Muscle layer of colon (tissue), 2 donors: ENCODE data around the gene ERGIC3.

Source experiments
- H3K27ac ChIP-seq: one replicate; pipeline ENCODE4 v1.7.0; 2013; ENCODE audit warnings: low read depth, mild to moderate bottlenecking, low read length, moderate library complexity
- H3K27me3 ChIP-seq, 2 donors: one replicate each; pipeline ENCODE4 v1.7.0; 2013; ENCODE audit warnings: low read length in 2 of 2, mild to moderate bottlenecking in 2 of 2; ENCODE audit not compliant: insufficient read depth in 2 of 2, control insufficient read depth in 1 of 2
- H3K36me3 ChIP-seq: one replicate; pipeline ENCODE4 v1.7.0; 2013; ENCODE audit warnings: mild to moderate bottlenecking, low read length; ENCODE audit not compliant: insufficient read depth
- H3K4me1 ChIP-seq: one replicate; pipeline ENCODE4 v1.7.0; 2013; ENCODE audit warnings: mild to moderate bottlenecking, low read length; ENCODE audit not compliant: insufficient read depth
- H3K4me3 ChIP-seq, 2 donors: one replicate each; pipeline ENCODE4 v1.7.0; 2013; ENCODE audit warnings: low read length in 2 of 2, low read depth in 1 of 2, mild to moderate bottlenecking in 1 of 2, moderate library complexity in 1 of 2
- H3K9ac ChIP-seq: one replicate; pipeline ENCODE4 v1.7.0; 2013; ENCODE audit warnings: low read length
- H3K9me3 ChIP-seq: one replicate; pipeline ENCODE4 v1.7.0; 2013; ENCODE audit warnings: mild to moderate bottlenecking, low read length
- donor health status: abdominal sarcoma.
- donor health status: Adenocarcinoma of cecum.

ERGIC3 gene

GRCh38 chr20:35600176-35600992, 58.5 kb downstream of the ERGIC3 start:
- Histone ChIP-seq H3K36me3 (no peaks in the 10 kb centered on the region), H3K9me3 (no peaks in the 10 kb centered on the region), H3K4me1 (no peaks in the 10 kb centered on the region), H3K9ac (no peak overlapping the region), H3K27ac (no peak overlapping the region), H3K4me3 (peak overlapping the region; percentile 45 to 78), H3K27me3 (peaks cover 0 to 24% of the 10 kb centered on the region in 2 donors)

DNA sequence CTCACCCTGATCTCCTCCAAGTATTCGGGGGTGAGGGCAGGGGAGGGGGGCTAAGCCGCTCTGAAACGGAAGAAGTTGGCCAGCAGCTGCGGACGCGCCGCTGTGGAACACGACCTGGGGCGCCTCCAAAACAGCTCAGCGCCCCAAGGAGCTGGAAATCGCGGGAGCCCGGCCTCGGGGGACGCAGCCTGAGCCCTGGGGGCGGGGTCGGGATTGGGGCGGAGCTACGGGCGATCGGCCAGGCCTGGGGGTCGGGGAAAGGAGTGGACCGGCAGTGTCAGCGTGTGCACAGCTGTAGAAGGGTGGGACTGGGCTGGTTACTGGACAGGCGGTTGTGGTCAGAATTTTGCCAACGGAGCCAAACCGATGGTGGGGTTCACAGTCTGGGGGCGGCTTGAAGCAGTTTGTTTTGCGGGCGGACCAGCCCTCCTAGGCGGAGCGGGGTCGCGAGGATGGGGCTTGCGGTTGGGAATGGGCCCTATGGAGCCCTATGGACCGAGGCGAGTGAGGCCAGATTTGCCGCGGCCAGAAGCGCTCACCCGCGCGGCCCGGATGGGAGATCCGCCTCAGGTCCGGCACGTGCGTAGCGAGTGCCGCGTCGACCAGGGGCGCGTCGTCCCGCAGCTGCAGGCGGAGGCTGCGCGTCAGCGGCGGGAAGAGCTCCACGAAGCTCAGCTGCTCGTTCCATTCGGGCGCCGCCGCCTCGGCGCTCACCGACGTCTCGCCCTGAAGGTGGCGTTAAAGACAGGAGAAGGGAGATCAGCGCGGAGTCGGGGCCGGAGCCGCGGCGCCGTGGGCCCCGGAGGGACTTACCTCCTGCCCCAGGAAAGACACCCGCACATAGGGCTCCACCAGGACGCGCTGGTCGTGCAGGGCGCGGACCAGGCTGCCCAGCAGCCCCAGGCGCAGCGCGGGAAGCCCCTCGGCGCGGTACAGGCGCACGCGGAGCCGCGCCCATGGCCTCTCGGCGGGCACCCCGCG, 59.4 kb downstream of the ERGIC3 start:
- peaks cover 0 to 24% of the 10 kb centered on the region in 2 donors for H3K27me3 ChIP-seq
- H3K9me3 ChIP-seq: no peaks in the 10 kb centered on the region
- peak overlapping the region; percentile 45 to 78 for H3K4me3 ChIP-seq
- no peak overlapping the region for H3K27ac ChIP-seq
- H3K4me1 ChIP-seq: no peaks in the 10 kb centered on the region
- no peak overlapping the region for H3K9ac ChIP-seq
- no peaks in the 10 kb centered on the region for H3K36me3 ChIP-seq

GRCh38 chr20:35601990-35602389, 60.1 kb downstream of the ERGIC3 start:
- no peaks in the 10 kb centered on the region for H3K9me3 ChIP-seq
- H3K9ac ChIP-seq: no peak overlapping the region
- no peaks in the 10 kb centered on the region for H3K4me1 ChIP-seq
- peaks cover 0 to 24% of the 10 kb centered on the region in 2 donors for H3K27me3 ChIP-seq
- peak overlapping the region; percentile 45 to 78 for H3K4me3 ChIP-seq
- no peaks in the 10 kb centered on the region for H3K36me3 ChIP-seq
- no peak overlapping the region for H3K27ac ChIP-seq

GRCh38 chr20:35602851-35603495, 61.1 kb downstream of the ERGIC3 start:
- H3K9me3 ChIP-seq: no peaks in the 10 kb centered on the region
- no peak overlapping the region for H3K27ac ChIP-seq
- peaks cover 0 to 24% of the 10 kb centered on the region in 2 donors for H3K27me3 ChIP-seq
- H3K9ac ChIP-seq: no peak overlapping the region
- no peaks in the 10 kb centered on the region for H3K4me1 ChIP-seq
- H3K4me3 ChIP-seq: no peak overlapping the region
- H3K36me3 ChIP-seq: no peaks in the 10 kb centered on the region

DNA sequence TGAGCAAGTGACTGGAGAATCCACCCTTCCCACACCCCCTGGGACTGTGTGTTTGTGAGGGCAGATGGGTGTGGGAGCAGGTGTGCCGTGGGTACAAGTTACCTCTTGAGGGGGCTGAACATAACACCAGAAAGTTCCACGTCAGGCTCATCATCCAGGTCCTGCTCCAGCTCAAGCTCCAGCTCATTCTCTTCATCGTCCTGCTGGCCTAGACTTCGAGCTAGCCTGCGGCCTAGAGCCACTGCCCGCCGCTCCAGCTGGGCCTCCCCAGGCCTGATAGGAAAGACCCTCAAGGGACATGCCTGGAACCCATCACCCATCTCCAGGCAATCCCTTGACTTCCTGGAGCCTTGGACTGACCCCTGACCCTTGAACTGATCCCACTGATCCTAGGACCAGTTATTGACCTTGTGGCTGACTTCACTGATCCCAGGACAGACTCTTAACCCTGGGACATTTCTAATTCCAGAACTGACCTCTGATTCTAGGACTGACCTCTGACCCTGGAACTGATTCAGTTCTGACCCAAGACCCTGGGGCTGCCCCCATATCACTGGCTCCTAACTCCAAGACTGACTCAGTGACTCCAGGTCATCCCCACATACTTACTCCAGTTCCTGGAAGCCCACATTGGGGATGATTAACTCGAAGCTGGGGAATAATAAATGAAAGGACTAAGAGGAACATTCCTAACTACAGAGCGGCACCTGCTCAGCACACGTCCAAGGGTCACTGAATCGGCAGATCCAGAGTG, 62.0 kb downstream of the ERGIC3 start:
- Histone ChIP-seq H3K27me3 (peaks cover 0 to 24% of the 10 kb centered on the region in 2 donors), H3K9ac (no peak overlapping the region), H3K36me3 (no peaks in the 10 kb centered on the region), H3K4me3 (no peak overlapping the region), H3K4me1 (no peaks in the 10 kb centered on the region), H3K9me3 (no peaks in the 10 kb centered on the region), H3K27ac (no peak overlapping the region)

DNA sequence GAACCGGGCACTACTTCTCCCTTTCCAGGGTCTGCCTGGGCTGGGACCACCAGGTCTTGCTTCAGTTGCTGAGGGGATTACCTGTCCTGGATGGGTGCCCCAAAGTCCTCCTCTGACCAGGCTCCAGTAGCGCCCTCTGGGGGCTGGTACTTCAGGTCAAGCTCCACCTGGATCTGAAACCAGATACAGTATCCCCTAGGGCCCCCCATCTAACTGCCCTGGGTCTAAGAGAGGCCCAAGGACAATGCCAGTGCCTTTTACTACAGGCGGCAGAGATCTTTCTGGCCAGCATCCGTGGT, 62.5 kb downstream of the ERGIC3 start:
- H3K36me3 ChIP-seq: no peaks in the 10 kb centered on the region
- no peaks in the 10 kb centered on the region for H3K9me3 ChIP-seq
- no peak overlapping the region for H3K4me3 ChIP-seq
- H3K27me3 ChIP-seq: peaks cover 0 to 24% of the 10 kb centered on the region in 2 donors
- H3K9ac ChIP-seq: no peak overlapping the region
- H3K4me1 ChIP-seq: no peaks in the 10 kb centered on the region
- no peak overlapping the region for H3K27ac ChIP-seq

GRCh38 chr20:35606127-35606526, 64.2 kb downstream of the ERGIC3 start:
- Histone ChIP-seq H3K27ac (no peak overlapping the region), H3K9ac (no peak overlapping the region), H3K27me3 (peaks cover 0 to 7% of the 10 kb centered on the region in 2 donors), H3K36me3 (no peaks in the 10 kb centered on the region), H3K9me3 (no peaks in the 10 kb centered on the region), H3K4me3 (no peak overlapping the region), H3K4me1 (no peaks in the 10 kb centered on the region)
